ENCODE data around the gene CLPTM1L.

DNA sequence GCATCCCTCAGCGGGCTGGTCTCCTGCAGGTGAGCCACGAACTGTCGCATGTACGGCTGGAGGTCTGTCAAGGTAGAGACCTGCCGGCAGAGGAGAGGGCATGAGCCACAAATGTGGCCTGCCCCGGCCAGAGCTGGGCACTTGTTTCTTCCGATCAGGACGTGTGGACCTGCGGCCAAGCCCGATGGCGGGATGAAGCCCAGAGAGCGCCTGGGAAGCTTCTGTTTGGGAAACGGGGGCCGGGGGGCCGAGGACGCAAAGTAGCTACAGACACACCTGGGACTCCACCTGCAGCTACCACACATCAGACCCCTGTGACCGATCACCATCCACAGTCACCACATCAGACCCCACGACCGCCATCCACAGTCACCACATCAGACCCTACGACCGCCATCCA lies 72.7 kb downstream of the CLPTM1L start:
- TF ChIP-seq ATF7 (IDR thresholded peaks at IDR 0.05): no peak
- no peak for TF ChIP-seq JUNB (CRISPR knock-in tag; conservative IDR thresholded peaks at IDR 0.05)
- TF ChIP-seq, protein P1, sequence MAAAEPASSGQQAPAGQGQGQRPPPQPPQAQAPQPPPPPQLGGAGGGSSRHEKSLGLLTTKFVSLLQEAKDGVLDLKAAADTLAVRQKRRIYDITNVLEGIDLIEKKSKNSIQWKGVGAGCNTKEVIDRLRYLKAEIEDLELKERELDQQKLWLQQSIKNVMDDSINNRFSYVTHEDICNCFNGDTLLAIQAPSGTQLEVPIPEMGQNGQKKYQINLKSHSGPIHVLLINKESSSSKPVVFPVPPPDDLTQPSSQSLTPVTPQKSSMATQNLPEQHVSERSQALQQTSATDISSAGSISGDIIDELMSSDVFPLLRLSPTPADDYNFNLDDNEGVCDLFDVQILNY (CRISPR knock-in tag; IDR thresholded peaks at IDR 0.05): no peak
- TF ChIP-seq, protein P2, sequence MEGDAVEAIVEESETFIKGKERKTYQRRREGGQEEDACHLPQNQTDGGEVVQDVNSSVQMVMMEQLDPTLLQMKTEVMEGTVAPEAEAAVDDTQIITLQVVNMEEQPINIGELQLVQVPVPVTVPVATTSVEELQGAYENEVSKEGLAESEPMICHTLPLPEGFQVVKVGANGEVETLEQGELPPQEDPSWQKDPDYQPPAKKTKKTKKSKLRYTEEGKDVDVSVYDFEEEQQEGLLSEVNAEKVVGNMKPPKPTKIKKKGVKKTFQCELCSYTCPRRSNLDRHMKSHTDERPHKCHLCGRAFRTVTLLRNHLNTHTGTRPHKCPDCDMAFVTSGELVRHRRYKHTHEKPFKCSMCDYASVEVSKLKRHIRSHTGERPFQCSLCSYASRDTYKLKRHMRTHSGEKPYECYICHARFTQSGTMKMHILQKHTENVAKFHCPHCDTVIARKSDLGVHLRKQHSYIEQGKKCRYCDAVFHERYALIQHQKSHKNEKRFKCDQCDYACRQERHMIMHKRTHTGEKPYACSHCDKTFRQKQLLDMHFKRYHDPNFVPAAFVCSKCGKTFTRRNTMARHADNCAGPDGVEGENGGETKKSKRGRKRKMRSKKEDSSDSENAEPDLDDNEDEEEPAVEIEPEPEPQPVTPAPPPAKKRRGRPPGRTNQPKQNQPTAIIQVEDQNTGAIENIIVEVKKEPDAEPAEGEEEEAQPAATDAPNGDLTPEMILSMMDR (IDR thresholded peaks at IDR 0.05 in 2 of 3, conservative IDR thresholded peaks at IDR 0.05 in 1 of 3; ENCODE audit: insufficient read depth in 2 of 3, low read depth in 1 of 3, low read length in 3 of 3): no peak
- no peak for TF ChIP-seq ZNF23 (CRISPR knock-in tag; IDR thresholded peaks at IDR 0.05)
- no peak for TF ChIP-seq NBN (IDR thresholded peaks at IDR 0.05; ENCODE audit: low read depth)
- TF ChIP-seq RAD21 (CRISPR knock-in tag; conservative IDR thresholded peaks at IDR 0.05 in 1 of 2, IDR thresholded peaks at IDR 0.05 in 1 of 2): no peak
- TF ChIP-seq, protein P3, sequence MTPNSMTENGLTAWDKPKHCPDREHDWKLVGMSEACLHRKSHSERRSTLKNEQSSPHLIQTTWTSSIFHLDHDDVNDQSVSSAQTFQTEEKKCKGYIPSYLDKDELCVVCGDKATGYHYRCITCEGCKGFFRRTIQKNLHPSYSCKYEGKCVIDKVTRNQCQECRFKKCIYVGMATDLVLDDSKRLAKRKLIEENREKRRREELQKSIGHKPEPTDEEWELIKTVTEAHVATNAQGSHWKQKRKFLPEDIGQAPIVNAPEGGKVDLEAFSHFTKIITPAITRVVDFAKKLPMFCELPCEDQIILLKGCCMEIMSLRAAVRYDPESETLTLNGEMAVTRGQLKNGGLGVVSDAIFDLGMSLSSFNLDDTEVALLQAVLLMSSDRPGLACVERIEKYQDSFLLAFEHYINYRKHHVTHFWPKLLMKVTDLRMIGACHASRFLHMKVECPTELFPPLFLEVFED (CRISPR knock-in tag; conservative IDR thresholded peaks at IDR 0.05): no peak
- TF ChIP-seq CBX5 (IDR thresholded peaks at IDR 0.05; ENCODE audit: borderline replicate concordance, low read depth): no peak
- no peak for TF ChIP-seq ZNF436 (CRISPR knock-in tag; IDR thresholded peaks at IDR 0.05)
- TF ChIP-seq HDAC2 (IDR thresholded peaks at IDR 0.05): no peak
- no peak for TF ChIP-seq ZNF77 (CRISPR knock-in tag; IDR thresholded peaks at IDR 0.05)
- no peak for TF ChIP-seq POLR2AphosphoS5 (IDR thresholded peaks at IDR 0.05; ENCODE audit: control insufficient read depth, insufficient read depth, low read depth, low read length)

Data from K562 (cell line).